Activated T-cell treated with anti-CD3 and anti-CD28 coated beads for 48 hours (primary cell): Measurements from ENCODE around the gene ZNF497.
A peak's percentile ranks its signal among the peaks of the same experiment; 100 is the strongest.
"Not testable (repeated sequence)": the region's sequence is repeated elsewhere in the genome, so short reads cannot be mapped to it uniquely, and the experiment has no call there.

Experiments used
- DNase-seq: peaks from one replicate; pipeline ENCODE4 v3.0.0-alpha.2; 2020; ENCODE audit warnings: low read depth

The ZNF497 gene

DNA sequence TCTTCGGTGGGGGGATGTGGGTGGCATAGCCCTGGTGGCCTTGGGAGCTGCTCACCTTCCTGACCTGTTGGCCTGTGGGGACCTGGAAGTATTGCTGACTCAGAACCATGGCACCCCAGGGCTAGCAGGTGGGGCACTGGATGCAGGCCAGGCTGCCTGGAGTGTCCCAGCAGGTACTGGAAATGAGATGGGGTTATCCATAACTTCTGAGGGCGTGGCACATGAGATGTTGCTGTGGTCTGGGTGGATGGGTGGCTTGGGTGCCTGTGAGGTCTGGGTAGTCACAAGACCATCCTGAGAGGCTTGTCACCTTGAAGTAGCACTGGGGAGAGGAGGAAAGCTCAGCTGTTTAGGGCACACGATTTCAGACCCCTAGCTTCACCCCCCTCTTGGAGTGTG lies 32.3 kb upstream of the ZNF497 start:
- no peak for DNase-seq

DNA sequence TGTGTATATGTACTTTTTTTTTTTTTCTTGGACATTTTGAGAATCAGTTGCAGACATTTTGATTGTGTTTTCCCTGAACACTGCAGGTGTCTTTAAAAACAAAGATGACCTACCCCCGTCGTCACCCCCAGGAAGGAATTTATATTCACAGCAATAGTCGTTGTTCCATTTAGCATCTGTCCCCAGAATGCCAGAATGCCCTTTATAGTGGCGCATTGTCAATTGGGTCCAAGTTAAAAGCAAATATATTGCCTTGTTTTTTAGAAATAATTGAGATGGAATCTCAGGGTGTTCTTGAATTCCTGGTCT lies 31.1 kb upstream of the ZNF497 start:
- DNase-seq, result no peak

DNA sequence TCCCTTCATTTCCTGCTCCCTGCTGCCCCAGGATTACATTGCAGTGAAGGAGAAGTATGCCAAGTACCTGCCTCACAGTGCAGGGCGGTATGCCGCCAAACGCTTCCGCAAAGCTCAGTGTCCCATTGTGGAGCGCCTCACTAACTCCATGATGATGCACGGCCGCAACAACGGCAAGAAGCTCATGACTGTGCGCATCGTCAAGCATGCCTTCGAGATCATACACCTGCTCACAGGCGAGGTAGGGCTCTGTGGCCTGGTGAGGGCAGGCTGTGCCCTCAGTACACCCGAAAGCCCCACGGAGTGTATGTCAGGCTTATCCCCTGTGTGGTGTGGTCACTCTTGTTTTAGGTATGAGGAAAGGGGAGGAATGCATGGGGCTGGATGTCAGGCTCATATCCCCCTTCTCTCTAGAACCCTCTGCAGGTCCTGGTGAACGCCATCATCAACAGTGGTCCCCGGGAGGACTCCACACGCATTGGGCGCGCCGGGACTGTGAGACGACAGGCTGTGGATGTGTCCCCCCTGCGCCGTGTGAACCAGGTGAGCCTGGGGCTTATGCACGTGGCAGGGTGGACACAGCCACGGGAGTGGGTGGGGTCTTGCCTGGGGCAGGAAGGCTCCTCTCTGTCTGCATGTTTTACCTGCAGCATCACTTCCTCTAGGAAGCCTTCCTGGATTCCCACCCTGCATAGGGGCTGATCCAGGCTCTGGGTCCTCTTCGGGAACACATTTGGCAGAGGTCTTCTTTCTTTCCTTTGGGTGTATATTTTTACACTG lies 30.6 kb upstream of the ZNF497 start:
- DNase-seq, result no peak

DNA sequence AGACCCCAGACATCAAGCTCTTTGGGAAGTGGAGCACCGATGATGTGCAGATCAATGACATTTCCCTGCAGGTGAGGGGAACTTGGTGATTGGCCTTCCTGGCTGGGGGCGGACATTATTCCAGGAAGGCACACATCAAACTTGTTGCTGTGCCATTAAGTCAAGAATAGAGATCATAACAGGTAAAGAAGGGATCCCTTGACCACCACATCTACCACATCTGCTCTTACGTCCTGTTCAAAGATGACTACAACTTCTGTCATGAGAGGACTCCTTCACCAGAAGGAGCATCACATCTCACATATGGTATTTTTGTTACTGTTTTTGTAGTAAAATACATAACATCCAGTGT lies 25.6 kb upstream of the ZNF497 start:
- no peak for DNase-seq

DNA sequence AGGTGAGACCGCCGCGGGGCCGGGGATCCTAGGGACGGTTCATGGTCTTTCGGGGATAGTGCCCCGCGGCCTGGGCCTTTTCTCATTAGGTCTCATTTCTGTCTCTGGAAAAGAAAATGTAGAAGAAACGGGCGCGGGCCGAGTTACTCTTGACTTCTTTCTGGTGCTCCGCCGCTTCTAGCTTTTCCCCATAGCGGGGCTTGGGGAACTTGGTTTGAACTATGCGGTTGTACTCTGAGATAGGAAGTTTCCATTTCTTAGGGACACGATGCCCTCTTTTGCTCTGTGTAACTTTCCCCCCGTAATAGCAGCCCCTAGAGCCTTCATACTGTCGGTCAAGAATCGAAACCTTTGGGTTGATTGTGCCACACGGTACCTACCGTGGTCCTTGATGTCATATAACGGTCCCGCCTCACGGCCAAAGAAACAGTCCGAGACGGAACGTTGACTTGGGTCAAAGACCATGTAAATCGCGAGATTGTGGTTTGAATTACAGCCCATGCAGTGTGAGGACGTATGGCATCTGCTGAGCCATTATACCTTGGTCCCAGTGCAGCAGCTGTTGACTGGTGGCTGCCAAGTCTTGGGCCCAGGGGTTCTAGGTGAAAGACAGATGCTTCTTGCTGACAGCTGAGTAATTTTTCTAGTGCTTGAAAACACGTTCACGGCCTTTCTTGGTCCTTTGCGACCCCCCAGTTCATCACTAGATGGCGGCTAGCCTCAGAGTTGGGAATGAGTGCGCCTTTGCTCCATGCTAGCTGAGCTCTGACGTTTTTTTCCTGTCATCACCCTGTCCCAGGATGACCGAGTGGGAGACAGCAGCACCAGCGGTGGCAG lies 25.0 kb upstream of the ZNF497 start:
- DNase-seq, result no peak

DNA sequence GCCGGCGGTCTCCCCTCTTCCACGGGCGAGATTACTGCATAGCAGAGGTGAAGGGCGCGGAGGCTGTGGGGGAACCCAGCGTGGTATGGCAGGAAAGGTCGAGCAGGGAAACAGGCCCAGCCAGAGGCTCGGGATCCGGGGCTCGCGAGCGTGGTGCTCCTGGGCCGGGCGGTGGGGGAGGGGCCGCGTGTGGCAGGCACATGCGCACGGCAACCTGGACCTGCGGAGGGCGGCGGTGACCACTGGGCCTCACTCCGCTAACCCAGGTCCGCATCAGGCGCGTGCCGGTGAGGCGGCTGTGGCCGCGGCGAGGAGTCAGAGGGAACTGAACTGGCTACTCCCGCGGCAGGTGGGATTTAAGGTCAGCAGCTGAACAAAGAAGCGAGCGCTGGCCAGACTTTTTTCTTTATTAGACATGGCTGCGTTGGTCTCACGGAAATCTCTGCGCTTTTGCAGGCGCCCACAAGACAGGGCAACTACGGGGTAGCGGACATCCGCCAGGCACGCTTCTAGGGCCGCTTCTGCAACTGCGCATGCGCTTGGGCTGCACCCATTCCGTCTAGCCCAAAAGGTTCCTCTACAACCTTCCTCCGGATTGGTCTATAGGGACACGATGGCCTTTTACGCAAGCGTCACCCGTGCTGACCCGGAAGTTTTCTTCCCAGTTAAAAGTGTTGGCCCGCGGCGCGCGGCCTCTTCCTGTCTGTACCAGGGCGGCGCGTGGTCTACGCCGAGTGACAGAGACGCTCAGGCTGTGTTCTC lies 24.2 kb upstream of the ZNF497 start, which contains the start of gene RPS5:
Gene RPS5 (plus strand): TSS at position 694 of the 762 bp plus-strand sequence. CDS start 869 bp downstream, outside the sequence.
- peak; percentile 93 for DNase-seq

DNA sequence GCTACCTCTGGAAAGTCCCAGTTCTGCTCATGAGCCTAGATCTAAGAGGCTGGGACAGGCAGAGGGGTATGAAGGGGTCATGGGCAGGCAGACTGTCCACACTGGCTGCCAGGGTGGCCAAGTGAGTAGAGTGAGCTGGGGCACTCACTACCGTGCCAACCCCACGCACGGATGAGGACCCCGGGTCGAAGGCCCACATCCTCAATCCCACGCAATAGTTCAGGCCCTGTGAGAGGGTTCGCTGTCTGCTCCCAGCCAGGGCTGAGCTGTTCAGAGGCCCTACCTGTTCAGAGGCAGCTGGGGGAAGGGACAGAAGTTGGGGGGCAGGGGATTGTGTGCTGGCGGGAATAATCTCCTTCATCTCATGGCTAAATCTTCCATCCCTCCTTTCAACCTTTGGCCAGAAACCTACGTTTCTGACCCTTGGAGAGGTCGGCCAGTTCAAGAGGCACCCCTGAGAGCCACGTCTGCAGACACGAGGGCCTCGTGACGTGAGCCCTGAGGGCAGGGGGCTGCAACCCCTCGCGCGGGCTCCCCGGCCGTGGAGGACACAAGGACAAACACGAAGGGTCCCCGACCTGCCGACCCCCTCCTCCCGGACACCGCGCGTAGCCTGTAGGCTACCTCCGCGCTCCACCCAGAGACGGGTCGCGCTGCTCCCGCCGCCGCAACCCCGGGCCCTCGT lies 23.5 kb upstream of the ZNF497 start:
- no peak for DNase-seq

DNA sequence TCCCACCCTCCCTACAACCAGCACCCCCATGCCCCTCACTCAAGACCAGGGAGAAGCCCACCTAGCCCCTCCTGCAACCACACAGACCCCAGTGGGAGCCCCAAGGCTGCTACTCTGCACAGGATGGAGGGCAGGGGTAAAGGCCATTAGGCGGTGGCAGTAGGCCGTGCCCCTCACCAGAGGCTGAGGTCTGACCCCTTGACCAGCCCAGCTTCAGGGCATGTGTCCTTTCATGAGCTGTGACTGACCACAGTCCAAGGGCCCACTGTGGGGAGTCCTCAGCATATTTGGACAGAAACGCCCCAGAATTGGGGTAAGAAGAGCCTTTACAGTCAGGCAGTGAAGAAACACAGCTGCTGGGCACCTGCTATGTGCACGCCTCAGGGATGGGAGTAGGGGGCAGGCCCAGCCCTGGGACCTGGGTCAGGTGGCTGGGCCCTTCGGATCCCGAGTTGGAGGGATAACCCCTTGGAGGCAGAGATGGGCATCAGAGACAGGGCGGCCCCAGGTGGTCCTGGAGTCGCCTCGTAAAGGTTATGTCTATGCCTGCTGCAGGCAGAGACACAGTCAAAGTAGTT lies 22.9 kb upstream of the ZNF497 start:
- no peak for DNase-seq

DNA sequence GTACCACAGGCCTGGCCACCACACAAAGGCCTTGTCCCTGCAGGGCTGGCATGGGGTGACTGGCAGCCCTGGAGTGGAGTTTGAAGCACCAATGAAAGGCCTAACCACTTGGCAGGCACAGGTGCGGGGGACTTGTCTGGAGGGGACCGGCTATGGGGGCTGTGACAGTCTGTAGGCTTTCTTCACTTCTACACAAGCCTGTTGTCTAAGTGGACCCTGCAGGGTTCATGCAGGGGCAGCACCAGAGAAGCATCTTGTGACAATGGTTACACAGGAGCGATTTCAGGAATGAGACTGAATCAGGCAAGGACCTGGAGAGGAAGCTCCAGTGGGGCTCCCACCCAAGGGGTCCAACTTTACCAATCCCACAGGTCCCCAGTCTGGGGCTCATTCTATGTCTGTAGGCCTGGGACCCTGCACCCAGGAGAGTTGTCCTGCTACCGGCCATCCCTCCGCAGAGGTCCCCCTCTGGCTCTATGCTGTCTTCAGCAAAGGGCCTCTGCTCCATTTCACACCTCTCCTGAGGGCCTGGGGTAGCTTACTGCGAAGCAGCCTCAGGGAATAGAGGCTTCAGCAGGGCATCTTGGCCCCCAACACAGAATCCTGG lies 20.5 kb upstream of the ZNF497 start:
- no peak for DNase-seq

DNA sequence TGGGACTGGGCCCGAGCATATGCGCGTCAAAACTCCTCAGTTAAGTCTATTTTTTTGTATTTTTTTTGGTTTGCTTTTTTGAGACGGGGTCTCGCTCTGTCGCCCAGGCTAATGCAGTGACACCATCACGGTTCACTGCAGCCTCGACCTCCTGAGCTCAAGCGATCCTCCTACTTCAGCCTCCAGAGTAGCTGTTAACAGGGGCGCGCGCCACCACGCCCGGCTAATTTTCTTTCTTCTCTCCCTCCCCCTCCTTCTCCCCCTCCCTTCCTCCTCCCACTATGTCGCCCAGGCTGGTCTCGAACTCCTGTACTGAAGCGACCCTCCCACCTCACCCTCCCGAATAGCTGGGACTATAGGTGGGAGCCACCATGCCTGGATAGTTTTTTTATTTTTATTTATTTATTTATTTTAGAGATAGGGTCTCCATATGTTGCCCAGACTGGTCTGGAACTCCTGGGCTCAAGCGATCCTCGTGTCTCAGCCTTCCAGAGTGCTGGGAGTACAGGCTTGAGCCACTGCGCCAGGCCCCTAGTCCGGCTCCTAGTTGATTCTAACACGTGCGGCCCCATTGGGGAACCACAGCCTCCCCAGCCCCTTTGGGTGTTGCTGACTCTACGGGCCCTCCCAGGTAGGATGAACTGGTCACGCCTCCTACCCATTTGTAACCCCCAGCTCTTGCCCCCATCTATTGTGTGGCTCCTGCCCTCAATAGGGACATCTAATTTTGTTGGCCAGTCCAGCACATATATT lies 19.1 kb upstream of the ZNF497 start:
- DNase-seq, result no peak

DNA sequence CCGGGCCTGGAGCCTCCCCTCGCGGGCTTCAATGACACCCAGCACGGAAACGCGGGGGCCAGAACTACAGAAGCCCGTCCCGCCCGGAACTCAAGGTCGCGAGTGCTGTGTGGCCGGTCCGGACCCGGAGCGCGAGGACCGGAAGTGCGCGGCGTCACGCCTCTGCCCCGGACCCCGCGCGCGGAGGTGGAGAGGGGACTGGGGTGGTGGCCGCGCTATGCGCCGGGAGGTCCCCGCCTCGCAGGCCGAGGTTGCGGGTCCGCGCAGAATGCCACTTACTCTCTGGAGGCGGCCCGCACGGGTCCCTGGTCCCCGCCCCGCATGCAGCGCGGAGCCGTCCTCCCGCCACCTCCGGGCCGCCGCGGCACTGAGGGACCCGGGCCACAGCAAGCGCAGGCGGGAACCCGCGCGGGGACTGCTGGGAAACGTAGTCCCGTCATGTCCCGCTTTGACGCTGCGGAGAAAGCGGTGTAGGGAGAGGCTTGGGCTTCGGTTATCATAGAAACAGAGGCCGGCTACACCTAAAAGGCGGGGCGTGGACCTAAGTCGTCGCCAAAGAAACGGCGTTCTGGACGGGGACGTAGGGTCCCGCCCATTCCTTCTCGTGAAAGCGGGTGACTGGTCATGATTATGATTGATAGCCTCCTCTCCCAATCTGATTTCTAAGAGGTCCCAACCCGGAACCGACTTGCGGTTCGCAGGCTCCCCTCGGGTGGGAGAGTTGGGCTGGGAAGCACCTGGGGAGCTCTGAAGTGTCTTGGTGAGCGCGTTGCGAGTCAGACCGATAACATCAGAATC lies 18.3 kb upstream of the ZNF497 start, which contains the start of gene ZNF837:
Gene ZNF837 (minus strand): TSS at position 369 of the 798 bp plus-strand sequence. CDS start 11,698 bp downstream, outside the sequence.
- DNase-seq, result peak; percentile 94

DNA sequence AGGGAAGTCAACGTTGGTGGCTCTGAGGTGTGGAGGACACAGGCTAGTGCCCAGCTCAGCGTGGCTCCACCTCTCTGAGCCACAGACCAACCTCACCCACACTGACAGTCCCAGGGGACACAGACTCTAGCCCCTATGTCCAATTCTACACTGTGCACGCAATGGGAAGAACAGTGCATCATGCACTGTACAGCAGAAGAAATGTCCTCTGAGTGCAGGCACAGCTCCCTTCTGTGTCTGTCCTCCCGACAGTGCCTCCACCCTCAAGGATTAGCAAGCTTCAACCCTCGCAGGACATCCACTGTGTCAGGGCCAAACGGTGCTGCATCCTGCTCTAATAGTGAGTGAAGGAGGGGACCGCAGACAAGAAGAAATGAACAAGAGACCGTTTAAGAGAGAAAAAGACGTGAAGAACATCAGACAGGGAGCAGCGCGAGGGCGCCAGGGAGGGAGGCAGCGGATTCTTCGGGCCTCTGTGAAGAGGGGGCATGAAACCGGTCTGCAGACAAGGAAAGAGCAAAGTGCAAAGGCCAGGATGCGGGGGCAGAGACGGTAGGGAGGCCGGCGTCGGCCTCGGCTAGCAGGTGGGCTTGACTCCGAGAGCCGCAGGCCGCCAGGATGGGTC lies 17.6 kb upstream of the ZNF497 start:
- DNase-seq, result no peak

DNA sequence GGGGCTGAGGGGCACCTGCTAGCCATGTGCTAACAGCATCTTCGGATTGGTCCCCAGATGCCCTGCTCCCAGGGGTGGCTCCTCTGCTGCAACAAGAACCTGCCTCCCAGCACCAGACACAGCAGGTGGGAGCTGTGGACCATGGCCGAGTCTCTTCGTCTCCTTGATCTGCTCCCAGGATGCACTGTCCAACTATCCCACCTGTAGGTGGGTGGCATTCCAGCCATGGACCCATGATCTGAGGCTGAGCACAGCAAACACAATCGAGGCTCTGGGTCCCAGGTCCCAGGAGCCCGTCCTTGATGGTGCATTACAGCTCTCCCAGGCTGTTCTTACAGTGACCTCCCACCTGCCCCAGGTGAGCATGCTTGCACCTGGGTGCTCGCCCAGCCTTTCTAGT lies 16.7 kb upstream of the ZNF497 start:
- DNase-seq, result no peak

DNA sequence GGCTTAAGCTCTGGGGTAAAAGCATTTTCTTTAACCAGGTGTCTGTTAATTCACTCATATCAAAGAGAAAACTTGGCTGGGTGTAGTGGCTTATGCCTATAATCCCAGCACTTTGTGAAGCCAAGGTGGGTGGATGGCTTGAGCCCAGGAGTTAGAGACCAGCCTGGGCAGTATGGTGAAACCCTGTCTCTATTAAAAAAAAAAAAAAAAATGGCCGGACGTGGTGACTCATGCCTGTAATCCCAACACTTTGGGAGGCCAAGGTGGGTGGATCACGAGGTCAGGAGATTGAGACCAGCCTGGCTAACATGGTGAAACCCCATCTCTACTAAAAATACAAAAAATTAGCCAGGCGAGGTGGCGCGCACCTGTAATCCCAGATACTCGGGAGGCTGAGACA lies 14.2 kb upstream of the ZNF497 start:
- DNase-seq, result not testable (repeated sequence)

DNA sequence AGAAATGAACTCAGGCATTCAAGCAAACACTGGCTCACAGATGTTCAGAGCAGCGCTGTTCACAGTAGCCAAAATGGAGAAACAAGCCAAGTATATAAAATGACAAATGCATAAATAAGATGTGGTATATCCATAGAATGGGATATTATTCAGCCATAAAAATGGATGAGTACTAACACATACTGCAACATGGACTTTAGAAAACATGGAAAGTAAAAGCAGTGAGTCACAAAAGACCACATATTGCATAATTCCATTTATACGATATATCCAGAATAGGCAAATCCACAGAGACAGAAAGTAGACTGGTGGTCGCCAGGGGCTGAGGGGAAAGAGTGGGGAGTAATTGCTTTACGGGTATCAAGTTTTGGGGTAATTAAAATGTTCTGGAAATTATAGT lies 11.6 kb upstream of the ZNF497 start:
- DNase-seq, result no peak

DNA sequence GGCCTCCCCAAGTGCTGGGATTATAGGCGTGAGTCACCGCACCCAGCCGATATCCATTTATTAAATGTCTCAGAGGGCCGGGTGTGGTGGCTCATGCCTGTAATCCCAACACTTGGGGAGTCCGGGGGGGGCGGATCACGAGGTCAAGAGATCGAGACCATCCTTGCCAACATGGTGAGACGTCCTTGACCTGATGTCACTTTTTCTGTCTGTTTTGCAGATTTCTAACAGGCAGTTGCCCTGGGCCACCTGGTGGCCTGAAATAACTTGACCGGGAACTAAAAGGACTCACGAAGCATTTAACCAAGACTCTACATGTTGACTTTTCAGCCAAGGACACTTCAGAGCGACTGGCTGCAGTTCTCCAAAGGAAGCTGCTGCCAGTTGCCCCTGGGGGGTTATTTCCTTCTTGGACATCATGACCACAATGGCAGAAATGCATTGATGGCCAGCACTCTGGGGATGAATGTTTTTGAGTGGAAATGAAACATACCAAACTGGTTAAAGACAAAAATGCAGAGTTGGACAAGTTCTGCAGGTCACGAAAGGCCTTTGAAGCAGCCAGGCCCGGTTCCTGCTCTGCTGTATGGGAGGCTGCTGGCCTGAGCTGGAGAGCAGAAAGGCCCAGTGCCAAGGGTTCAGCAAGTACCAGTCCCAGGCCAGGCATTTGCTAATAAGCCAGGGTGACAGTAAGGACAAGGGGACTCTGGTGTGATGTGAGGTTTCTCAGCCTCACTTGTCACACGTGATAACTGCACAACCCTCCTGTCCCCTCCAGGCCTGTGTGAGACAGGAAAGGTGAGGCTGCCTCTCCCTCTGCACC lies 10.0 kb upstream of the ZNF497 start:
- DNase-seq, result no peak

DNA sequence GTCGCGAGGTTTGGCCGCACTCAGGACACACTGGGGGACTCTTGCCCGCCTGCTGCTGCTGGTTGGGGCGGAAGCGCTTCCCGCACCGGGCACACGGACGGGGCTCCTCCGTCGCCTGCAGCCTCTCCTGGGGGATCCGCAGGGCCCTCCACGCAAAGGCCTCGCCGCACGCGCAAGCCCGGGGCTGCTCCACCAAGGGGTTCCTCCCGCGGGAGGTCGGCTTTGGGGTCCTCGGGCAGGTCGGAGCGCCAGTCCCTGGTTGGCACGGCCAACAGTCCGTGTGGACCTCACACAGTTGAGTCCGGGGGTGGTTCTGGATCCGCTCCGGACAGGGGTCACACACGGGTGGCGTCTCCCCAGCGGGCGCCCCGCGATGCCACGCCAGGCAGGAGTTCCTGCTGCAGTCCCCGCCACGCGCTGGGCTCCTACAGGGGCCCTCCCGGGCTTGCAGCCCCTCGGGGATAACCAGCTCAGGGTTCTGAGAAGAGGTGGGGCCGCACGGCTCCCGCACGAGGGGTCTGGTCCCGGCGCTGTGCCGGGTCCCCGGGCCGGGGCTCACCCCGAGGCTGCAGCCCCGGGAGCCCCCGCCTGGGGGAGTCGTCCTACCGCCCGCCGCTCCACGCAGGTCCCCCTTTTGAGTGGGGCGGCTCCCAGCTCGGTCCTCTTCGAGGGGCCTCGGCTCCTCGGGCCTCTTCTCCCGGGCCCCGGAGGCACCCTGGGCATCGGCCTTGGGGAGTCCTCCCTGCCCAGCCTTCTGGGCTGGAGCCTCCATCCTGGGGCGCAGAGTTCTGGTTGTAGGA lies 6.2 kb upstream of the ZNF497 start:
- DNase-seq, result no peak
